NCI-H146 treated with DMSO at 0.1 percent for 48 hours (cell line): ENCODE measurements around the gene KLK2.
A peak's percentile ranks its signal among the peaks of the same experiment; 100 is the strongest.

Experiments
- DNase-seq: peaks from one replicate; lab custom pipeline; 2025; ENCODE audit not compliant: unreplicated experiment; lab: John Stamatoyannopoulos, UW

KLK2 gene

DNA sequence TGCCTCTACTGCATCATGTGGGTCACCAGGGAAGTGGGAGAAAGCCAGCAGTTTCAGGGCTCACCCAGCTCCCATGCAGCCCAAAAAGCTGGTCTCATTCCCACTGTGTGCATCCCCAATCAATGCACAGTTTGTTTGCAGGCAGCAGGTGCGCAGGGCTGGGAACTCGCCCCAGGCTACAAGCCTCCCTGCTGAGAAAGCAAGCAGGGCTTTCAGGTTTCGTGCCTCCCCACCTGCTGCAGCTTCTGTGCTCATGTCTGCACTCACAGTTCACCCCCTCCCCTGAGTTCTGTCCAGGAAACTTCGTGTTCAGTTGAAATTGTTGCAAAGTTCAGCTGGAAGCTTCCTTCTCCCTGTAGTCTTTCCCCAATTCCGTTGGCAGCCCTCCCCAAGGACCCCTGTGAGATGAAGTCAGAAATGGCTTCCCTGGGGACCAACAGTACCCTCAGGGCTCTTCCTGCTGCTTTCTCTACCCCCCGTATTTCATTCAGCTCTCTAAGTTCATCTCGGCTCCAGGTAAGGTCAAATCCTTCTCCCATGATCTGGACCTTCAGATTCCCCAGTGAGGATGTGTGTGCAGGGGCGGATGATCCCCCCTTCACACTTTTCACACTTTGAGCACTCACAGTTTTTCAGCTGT lies 28.8 kb upstream of the KLK2 start:
- DNase-seq = peak; percentile 97

DNA sequence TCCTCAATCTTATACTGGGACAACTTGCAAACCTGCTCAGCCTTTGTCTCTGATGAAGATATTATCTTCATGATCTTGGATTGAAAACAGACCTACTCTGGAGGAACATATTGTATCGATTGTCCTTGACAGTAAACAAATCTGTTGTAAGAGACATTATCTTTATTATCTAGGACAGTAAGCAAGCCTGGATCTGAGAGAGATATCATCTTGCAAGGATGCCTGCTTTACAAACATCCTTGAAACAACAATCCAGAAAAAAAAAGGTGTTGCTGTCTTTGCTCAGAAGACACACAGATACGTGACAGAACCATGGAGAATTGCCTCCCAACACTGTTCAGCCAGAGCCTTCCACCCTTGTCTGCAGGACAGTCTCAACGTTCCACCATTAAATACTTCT lies 22.5 kb upstream of the KLK2 start:
- DNase-seq = no peak

GRCh38 chr19:50851620-50852019 lies 21.6 kb upstream of the KLK2 start:
- no peak for DNase-seq

DNA sequence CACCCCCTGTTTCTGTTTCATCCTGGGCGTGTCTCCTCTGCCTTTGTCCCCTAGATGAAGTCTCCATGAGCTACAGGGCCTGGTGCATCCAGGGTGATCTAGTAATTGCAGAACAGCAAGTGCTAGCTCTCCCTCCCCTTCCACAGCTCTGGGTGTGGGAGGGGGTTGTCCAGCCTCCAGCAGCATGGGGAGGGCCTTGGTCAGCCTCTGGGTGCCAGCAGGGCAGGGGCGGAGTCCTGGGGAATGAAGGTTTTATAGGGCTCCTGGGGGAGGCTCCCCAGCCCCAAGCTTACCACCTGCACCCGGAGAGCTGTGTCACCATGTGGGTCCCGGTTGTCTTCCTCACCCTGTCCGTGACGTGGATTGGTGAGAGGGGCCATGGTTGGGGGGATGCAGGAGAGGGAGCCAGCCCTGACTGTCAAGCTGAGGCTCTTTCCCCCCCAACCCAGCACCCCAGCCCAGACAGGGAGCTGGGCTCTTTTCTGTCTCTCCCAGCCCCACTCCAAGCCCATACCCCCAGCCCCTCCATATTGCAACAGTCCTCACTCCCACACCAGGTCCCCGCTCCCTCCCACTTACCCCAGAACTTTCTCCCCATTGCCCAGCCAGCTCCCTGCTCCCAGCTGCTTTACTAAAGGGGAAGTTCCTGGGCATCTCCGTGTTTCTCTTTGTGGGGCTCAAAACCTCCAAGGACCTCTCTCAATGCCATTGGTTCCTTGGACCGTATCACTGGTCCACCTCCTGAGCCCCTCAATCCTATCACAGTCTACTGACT lies 18.4 kb upstream of the KLK2 start, which contains the start of gene KLK3:
Gene KLK3, plus strand, starts transcription at position 280 of the 775 bp plus-strand sequence. Its CDS starts 41 bp downstream, at position 321.
- DNase-seq = no peak

GRCh38 chr19:50857366-50857765 lies 15.9 kb upstream of the KLK2 start:
- no peak for DNase-seq

DNA sequence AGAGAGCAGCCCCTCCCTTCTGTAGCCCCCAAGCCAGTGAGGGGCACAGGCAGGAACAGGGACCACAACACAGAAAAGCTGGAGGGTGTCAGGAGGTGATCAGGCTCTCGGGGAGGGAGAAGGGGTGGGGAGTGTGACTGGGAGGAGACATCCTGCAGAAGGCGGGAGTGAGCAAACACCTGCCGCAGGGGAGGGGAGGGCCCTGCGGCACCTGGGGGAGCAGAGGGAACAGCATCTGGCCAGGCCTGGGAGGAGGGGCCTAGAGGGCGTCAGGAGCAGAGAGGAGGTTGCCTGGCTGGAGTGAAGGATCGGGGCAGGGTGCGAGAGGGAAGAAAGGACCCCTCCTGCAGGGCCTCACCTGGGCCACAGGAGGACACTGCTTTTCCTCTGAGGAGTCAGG lies 14.4 kb upstream of the KLK2 start:
- DNase-seq = peak; percentile 97

DNA sequence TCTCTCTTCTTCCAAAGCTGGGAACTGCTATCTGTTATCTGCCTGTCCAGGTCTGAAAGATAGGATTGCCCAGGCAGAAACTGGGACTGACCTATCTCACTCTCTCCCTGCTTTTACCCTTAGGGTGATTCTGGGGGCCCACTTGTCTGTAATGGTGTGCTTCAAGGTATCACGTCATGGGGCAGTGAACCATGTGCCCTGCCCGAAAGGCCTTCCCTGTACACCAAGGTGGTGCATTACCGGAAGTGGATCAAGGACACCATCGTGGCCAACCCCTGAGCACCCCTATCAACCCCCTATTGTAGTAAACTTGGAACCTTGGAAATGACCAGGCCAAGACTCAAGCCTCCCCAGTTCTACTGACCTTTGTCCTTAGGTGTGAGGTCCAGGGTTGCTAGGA lies 13.4 kb upstream of the KLK2 start:
- DNase-seq = no peak

GRCh38 chr19:50861010-50861409 lies 12.2 kb upstream of the KLK2 start:
- DNase-seq = no peak

GRCh38 chr19:50861496-50862286 lies 11.5 kb upstream of the KLK2 start:
- DNase-seq = no peak

DNA sequence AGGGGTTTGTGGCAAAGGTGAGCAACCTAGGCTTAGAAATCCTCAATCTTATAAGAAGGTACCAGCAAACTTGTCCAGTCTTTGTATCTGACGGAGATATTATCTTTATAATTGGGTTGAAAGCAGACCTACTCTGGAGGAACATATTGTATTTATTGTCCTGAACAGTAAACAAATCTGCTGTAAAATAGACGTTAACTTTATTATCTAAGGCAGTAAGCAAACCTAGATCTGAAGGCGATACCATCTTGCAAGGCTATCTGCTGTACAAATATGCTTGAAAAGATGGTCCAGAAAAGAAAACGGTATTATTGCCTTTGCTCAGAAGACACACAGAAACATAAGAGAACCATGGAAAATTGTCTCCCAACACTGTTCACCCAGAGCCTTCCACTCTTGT lies 3.8 kb upstream of the KLK2 start:
- no peak for DNase-seq

- DNase-seq = peak; percentile 69
These were observed 2.7 kb upstream of the KLK2 start for GRCh38 chr19:50870417-50871089.

DNA sequence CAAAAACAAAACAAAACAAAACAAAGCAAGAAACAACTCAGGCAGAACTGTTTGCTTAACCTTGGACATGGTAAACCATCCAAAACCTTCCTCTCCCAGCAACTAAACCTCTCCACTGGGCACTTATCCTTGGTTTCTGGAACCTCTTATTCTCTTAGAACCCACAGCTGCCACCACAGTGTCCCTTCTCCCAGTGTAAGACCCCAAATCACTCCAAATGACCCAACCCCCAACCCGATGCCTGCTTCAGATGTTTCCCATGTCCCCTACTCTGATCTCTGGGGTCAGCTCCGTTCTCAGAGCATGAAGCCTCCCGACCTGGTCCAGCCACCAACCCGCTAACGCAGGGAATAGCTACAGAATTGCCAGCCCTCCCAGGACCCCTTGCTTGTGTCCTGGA lies 972 bp downstream of the KLK2 start:
- no peak for DNase-seq

DNA sequence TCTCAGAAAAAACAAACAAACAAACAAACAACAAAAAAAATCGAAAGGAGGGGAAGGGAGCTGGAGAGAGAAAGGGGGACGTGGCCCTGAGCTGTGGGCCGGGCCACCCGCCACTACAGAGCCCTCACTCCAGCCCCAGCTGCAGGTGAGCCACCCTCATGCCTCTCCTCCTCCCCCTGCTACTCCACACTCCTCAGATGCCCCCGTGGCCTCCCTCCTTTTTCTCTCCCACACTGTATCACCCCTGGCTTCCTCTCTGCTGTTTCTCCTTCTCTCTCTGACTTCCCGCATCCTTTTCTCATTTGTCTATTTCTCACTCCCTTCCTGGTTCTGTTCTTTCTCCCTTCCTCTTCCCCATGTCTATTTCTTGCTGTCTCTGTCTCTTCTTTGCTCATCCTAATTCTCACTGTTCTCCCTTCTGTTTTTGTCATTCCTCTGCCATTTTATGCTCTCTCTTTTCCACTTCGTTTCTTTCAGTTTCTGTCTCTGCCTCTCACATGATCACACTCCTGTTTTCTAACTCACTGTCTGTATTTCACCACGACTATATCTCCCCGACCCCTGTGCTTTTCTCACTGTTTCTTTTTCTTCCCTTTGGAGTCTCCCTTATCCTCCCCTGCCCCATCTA lies 2.7 kb downstream of the KLK2 start:
- DNase-seq = no peak

DNA sequence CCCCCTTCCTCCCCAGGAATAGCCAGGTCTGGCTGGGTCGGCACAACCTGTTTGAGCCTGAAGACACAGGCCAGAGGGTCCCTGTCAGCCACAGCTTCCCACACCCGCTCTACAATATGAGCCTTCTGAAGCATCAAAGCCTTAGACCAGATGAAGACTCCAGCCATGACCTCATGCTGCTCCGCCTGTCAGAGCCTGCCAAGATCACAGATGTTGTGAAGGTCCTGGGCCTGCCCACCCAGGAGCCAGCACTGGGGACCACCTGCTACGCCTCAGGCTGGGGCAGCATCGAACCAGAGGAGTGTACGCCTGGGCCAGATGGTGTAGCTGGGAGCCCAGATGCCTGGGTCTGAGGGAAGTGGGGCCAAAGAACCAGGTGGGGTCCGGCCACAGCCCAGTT lies 3.2 kb downstream of the KLK2 start:
- no peak for DNase-seq

- peak; percentile 83 for DNase-seq
These were observed 4.1 kb downstream of the KLK2 start for GRCh38 chr19:50877338-50877737.

DNA sequence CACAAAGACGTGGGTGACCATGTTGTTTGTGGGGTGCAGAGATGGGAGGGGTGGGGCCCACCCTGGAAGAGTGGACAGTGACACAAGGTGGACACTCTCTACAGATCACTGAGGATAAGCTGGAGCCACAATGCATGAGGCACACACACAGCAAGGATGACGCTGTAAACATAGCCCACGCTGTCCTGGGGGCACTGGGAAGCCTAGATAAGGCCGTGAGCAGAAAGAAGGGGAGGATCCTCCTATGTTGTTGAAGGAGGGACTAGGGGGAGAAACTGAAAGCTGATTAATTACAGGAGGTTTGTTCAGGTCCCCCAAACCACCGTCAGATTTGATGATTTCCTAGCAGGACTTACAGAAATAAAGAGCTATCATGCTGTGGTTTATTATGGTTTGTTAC lies 5.6 kb downstream of the KLK2 start:
- DNase-seq = no peak

DNA sequence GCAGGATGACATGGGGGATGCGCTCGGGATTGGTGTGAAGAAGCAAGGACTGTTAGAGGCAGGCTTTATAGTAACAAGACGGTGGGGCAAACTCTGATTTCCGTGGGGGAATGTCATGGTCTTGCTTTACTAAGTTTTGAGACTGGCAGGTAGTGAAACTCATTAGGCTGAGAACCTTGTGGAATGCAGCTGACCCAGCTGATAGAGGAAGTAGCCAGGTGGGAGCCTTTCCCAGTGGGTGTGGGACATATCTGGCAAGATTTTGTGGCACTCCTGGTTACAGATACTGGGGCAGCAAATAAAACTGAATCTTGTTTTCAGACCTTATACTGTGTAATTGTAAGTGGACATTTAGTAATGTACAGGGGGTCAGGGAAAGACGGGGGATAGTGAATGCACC lies 7.0 kb downstream of the KLK2 start:
- no peak for DNase-seq

- no peak for DNase-seq
These were observed 8.9 kb downstream of the KLK2 start for GRCh38 chr19:50882188-50882587.

GRCh38 chr19:50889638-50890037 lies 16.4 kb downstream of the KLK2 start:
- DNase-seq = no peak

DNA sequence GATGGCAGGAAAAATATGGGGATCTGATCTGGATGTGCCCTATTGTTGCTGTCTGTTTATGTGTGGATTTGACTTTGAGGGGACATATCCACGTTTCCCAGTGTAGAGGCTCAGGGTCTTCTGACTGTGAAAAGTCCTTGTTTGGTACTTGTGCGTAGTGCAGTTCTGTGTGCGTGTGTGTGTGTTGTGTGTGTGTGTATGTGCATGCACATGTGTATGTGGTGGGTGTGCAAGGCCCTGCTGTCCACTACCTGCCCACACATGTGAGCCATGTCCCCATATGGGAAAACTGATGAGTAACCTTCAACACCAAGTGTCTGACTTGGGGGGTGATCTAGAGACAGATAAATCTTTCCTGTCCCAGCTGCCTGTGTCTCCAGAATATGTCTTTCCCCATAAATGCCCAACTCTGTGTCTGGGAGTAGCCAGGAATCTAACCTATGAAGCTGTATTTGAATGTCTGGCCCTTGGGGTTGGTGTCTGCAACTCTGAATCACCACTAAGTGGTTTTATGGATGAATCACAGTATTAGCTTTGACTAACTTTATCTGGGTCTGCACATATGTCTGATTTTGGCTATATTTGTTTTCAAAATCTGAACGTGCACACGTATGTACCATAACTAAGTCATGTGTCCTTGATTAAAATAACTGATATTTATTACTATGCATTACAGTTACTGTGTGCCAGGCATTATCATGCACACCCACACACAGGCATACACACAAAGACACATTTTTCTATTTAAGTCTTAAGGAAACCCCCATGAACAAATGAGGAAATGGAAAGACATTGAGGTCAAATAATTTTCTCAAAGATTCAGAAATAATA lies 17.4 kb downstream of the KLK2 start:
- no peak for DNase-seq
